GM12892 (cell line): ENCODE measurements around the gene ST6GALNAC5.

ENCODE experiments used
- DNase-seq: peaks from one replicate; pipeline ENCODE4 v3.0.0; 2011; ENCODE audit not compliant: insufficient read length
- FAIRE-seq: peaks from 2 replicates; lab custom pipeline; 2011; peaks lifted over from hg19 to GRCh38; lab: Jason Lieb, UNC
- POLR2A ChIP-seq: IDR thresholded peaks from 2 replicates; pipeline ENCODE4 v1.6.1; 2011; ENCODE audit warnings: low read depth, low read length, control low read depth
- POLR2AphosphoS5 ChIP-seq: IDR thresholded peaks from 2 replicates; pipeline ENCODE4 v1.6.1; 2011; ENCODE audit warnings: low read depth, low read length, control low read depth
- TAF1 ChIP-seq: IDR thresholded peaks from 2 replicates; pipeline ENCODE4 v1.6.1; 2011; ENCODE audit warnings: low read depth, mild to moderate bottlenecking, control low read depth, low read length, borderline replicate concordance

Gene ST6GALNAC5

GRCh38 chr1:76841460-76841859 lies 25.8 kb upstream of the ST6GALNAC5 start:
- TF ChIP-seq POLR2A (no peak), TAF1 (no peak), POLR2AphosphoS5 (no peak)
- FAIRE-seq, result no peak
- no peak for DNase-seq

- DNase-seq, result no peak
- TF ChIP-seq TAF1, result no peak
- TF ChIP-seq POLR2A, result no peak
- TF ChIP-seq POLR2AphosphoS5, result no peak
- FAIRE-seq, result no peak
Measured at GRCh38 chr1:76843821-76844464, 23.3 kb upstream of the ST6GALNAC5 start.

- DNase-seq, result no peak
Measured at GRCh38 chr1:76854255-76854654, 13.0 kb upstream of the ST6GALNAC5 start.

GRCh38 chr1:76856104-76856503 lies 11.2 kb upstream of the ST6GALNAC5 start:
- FAIRE-seq (no peak), DNase-seq (no peak)
- TF ChIP-seq TAF1 (no peak), POLR2AphosphoS5 (no peak), POLR2A (no peak)

More at GRCh38 chr1:76854255-76854654, 13.0 kb upstream of the ST6GALNAC5 start:
- FAIRE-seq, result no peak
- no peak for TF ChIP-seq TAF1
- no peak for TF ChIP-seq POLR2A
- TF ChIP-seq POLR2AphosphoS5, result no peak

- no peak for TF ChIP-seq TAF1
- DNase-seq (no peak), FAIRE-seq (no peak)
Measured at GRCh38 chr1:76857138-76857537, 10.1 kb upstream of the ST6GALNAC5 start.

GRCh38 chr1:76857973-76858372 lies 9.3 kb upstream of the ST6GALNAC5 start:
- DNase-seq (no peak), FAIRE-seq (no peak)
- no peak for TF ChIP-seq POLR2A
- no peak for TF ChIP-seq TAF1
- no peak for TF ChIP-seq POLR2AphosphoS5

GRCh38 chr1:76861149-76861548 lies 6.1 kb upstream of the ST6GALNAC5 start:
- TF ChIP-seq POLR2A, result no peak
- TF ChIP-seq TAF1, result no peak
- no peak for TF ChIP-seq POLR2AphosphoS5
- no peak for DNase-seq
- FAIRE-seq, result no peak

GRCh38 chr1:76862447-76862846 lies 4.8 kb upstream of the ST6GALNAC5 start:
- no peak for TF ChIP-seq POLR2A
- no peak for TF ChIP-seq TAF1
- TF ChIP-seq POLR2AphosphoS5, result no peak
- no peak for FAIRE-seq

GRCh38 chr1:76864383-76864782 lies 2.9 kb upstream of the ST6GALNAC5 start:
- FAIRE-seq (no peak), DNase-seq (no peak)
- TF ChIP-seq TAF1 (no peak), POLR2A (no peak), POLR2AphosphoS5 (no peak)

More at GRCh38 chr1:76862447-76862846, 4.8 kb upstream of the ST6GALNAC5 start:
- no peak for DNase-seq

- TF ChIP-seq TAF1, result no peak
- no peak for TF ChIP-seq POLR2A
- TF ChIP-seq POLR2AphosphoS5, result no peak
- DNase-seq (no peak), FAIRE-seq (no peak)
Measured at GRCh38 chr1:76865696-76866286, 1.5 kb upstream of the ST6GALNAC5 start.

- FAIRE-seq, result no peak
- TF ChIP-seq POLR2AphosphoS5 (no peak), POLR2A (no peak), TAF1 (no peak)
- DNase-seq, result no peak
Measured at GRCh38 chr1:76866566-76866965, 714 bp upstream of the ST6GALNAC5 start.

GRCh38 chr1:76868154-76868882 lies 1.0 kb downstream of the ST6GALNAC5 start:
- peak; percentile 32 for DNase-seq
- no peak for FAIRE-seq
- TF ChIP-seq TAF1 (no peak), POLR2A (no peak), POLR2AphosphoS5 (no peak)
